ENCODE measurements around the gene PHEX.

GRCh38 chrX:22033818-22034217 is 1.7 kb downstream of the PHEX start:
- TF ChIP-seq, protein P1, sequence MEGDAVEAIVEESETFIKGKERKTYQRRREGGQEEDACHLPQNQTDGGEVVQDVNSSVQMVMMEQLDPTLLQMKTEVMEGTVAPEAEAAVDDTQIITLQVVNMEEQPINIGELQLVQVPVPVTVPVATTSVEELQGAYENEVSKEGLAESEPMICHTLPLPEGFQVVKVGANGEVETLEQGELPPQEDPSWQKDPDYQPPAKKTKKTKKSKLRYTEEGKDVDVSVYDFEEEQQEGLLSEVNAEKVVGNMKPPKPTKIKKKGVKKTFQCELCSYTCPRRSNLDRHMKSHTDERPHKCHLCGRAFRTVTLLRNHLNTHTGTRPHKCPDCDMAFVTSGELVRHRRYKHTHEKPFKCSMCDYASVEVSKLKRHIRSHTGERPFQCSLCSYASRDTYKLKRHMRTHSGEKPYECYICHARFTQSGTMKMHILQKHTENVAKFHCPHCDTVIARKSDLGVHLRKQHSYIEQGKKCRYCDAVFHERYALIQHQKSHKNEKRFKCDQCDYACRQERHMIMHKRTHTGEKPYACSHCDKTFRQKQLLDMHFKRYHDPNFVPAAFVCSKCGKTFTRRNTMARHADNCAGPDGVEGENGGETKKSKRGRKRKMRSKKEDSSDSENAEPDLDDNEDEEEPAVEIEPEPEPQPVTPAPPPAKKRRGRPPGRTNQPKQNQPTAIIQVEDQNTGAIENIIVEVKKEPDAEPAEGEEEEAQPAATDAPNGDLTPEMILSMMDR (IDR thresholded peaks at IDR 0.05; ENCODE audit: borderline replicate concordance, extremely low read depth, low read length, poor library complexity, severe bottlenecking) = no peak
- TF ChIP-seq EZH2 (IDR thresholded peaks at IDR 0.05; ENCODE audit: borderline replicate concordance, low read depth, low read length, severe bottlenecking) = no peak
